Uterus (tissue), 2 donors: ENCODE results near the gene WSCD1.

Source experiments
- POLR2A ChIP-seq, 2 donors: fragments of 450-650 bp; IDR thresholded peaks; one replicate each; pipeline ENCODE4 v1.6.1; 2016; ENCODE audit warnings: antibody characterized with exemption in 2 of 2, mild to moderate bottlenecking in 1 of 2, moderate library complexity in 1 of 2
- TF ChIP-seq, protein P1 (sequence below), 4 experiments: fragments of 200-600 bp in 2 of 4; fragments of 450-650 bp in 2 of 4; sonication (generic) in 2 of 4; IDR thresholded peaks; one replicate each; pipeline ENCODE4 v1.5.1; 2016 to 2019; ENCODE audit warnings: antibody characterized with exemption in 4 of 4, mild to moderate bottlenecking in 2 of 4, moderate library complexity in 1 of 4

DNA sequence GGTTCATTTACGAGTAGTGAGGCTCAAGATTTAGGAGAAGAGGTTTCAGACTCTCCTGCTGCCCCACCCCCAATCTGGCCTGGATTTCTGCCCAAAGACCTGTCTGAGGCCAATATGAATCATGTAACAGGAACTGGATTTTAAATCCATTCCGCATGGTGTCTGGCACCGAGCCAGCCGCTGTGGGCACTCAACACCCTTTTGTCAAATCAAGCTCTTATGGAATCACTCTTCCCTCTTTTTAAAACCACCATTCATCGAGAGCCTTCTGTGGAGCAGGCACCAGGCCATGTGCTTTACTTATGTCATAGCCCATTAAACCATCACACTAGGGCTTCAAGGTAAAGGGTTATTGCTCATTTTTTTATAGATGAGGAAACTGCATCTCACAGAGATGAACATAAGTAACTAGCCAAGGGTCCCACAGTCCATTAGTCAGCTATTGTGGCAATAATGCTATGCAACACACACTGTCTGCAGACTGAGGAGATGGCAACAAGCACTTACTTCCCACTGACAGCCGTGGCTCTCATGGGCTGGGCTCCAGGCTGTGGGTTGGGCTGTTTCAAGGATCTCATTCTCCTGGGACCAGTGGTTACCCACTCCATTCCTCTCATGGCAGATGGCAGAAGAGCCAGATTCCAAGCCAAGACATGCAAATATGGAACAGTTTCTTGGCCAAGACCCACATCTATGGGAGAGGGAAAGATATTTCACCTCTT is 93.6 kb downstream of the WSCD1 start:
- TF ChIP-seq, protein P1, sequence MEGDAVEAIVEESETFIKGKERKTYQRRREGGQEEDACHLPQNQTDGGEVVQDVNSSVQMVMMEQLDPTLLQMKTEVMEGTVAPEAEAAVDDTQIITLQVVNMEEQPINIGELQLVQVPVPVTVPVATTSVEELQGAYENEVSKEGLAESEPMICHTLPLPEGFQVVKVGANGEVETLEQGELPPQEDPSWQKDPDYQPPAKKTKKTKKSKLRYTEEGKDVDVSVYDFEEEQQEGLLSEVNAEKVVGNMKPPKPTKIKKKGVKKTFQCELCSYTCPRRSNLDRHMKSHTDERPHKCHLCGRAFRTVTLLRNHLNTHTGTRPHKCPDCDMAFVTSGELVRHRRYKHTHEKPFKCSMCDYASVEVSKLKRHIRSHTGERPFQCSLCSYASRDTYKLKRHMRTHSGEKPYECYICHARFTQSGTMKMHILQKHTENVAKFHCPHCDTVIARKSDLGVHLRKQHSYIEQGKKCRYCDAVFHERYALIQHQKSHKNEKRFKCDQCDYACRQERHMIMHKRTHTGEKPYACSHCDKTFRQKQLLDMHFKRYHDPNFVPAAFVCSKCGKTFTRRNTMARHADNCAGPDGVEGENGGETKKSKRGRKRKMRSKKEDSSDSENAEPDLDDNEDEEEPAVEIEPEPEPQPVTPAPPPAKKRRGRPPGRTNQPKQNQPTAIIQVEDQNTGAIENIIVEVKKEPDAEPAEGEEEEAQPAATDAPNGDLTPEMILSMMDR (IDR thresholded peaks at IDR 0.05), result no peak
- no peak for TF ChIP-seq POLR2A (IDR thresholded peaks at IDR 0.05)
